OCI-LY1 (cell line): ENCODE measurements around the gene PCYT1A.

Experiments used
- H2AFZ ChIP-seq: fragments of 200-600 bp; sonication (generic), shearing (Covaris generic); 2 replicates; pipeline ENCODE4 v1.6.0; 2014; ENCODE audit warnings: antibody characterized with exemption, mild to moderate bottlenecking, low read length
- H3F3A ChIP-seq: fragments of 200-600 bp; sonication (generic), shearing (Covaris generic); 2 replicates; pipeline ENCODE4 v1.6.0; 2014; ENCODE audit warnings: mild to moderate bottlenecking, antibody characterized with exemption, low read length, moderate library complexity; ENCODE audit not compliant: insufficient read depth
- H3K27ac ChIP-seq: fragments of 200-600 bp; sonication (generic); 2 replicates; pipeline ENCODE4 v1.5.1; 2014; ENCODE audit warnings: low read length, mixed run types, mild to moderate bottlenecking, low read depth; ENCODE audit not compliant: poor library complexity, severe bottlenecking
- H3K27me3 ChIP-seq: fragments of 200-600 bp; sonication (generic); 2 replicates; pipeline ENCODE4 v1.6.0; 2014; ENCODE audit warnings: antibody characterized with exemption, mild to moderate bottlenecking, low read length, moderate library complexity; ENCODE audit not compliant: insufficient read depth
- H3K36me3 ChIP-seq: fragments of 200-600 bp; sonication (generic); 2 replicates; pipeline ENCODE4 v1.6.1; 2014; ENCODE audit warnings: mild to moderate bottlenecking, antibody characterized with exemption, low read length, moderate library complexity, mixed read lengths; ENCODE audit not compliant: insufficient read depth
- H3K4me1 ChIP-seq: fragments of 200-600 bp; sonication (generic); 2 replicates; pipeline ENCODE4 v1.5.1; 2014; ENCODE audit warnings: mild to moderate bottlenecking, low read length, moderate library complexity; ENCODE audit not compliant: insufficient read depth, severe bottlenecking
- H3K4me2 ChIP-seq: fragments of 200-600 bp; sonication (generic), shearing (Covaris generic); 2 replicates; pipeline ENCODE4 v1.6.1; 2014; ENCODE audit warnings: low read length
- H3K4me3 ChIP-seq: fragments of 200-600 bp; sonication (generic); 2 replicates; pipeline ENCODE4 v1.5.1; 2014; ENCODE audit warnings: low read length, low read depth, mild to moderate bottlenecking, mixed read lengths; ENCODE audit not compliant: poor library complexity, severe bottlenecking
- H3K79me2 ChIP-seq: fragments of 200-600 bp; shearing (Covaris generic); 2 replicates; pipeline ENCODE4 v1.6.1; 2016; ENCODE audit warnings: mixed run types, low read length, mixed read lengths; ENCODE audit not compliant: insufficient read depth
- H3K9ac ChIP-seq: fragments of 200-600 bp; sonication (generic), shearing (Covaris generic); 2 replicates; pipeline ENCODE4 v1.6.1; 2014; ENCODE audit warnings: mild to moderate bottlenecking, low read length, mixed read lengths
- H3K9me2 ChIP-seq: fragments of 200-600 bp; sonication (generic), shearing (Covaris generic); 2 replicates; pipeline ENCODE4 v1.6.1; 2014; ENCODE audit warnings: low read depth, mild to moderate bottlenecking, low read length, mixed read lengths
- H3K9me3 ChIP-seq: fragments of 200-600 bp; shearing (Covaris generic); 2 replicates; pipeline ENCODE4 v1.6.1; 2014; ENCODE audit warnings: low read length, mixed read lengths
- H4K20me1 ChIP-seq: fragments of 200-600 bp; sonication (generic), shearing (Covaris generic); 2 replicates; pipeline ENCODE4 v1.6.0; 2016; ENCODE audit warnings: mild to moderate bottlenecking, low read length; ENCODE audit not compliant: insufficient read depth
- EZH2 ChIP-seq: fragments of 200-600 bp; sonication (generic), shearing (Covaris generic); IDR thresholded peaks from 2 replicates; pipeline ENCODE4 v1.8.0; 2017; ENCODE audit warnings: borderline replicate concordance, mixed run types, mild to moderate bottlenecking, antibody characterized with exemption, low read length, moderate library complexity, mixed read lengths
- TF ChIP-seq, protein P1 (sequence below): fragments of 200-600 bp; sonication (generic), shearing (Covaris generic); IDR thresholded peaks from 2 replicates; pipeline ENCODE4 v1.5.1; 2017; ENCODE audit warnings: mild to moderate bottlenecking, antibody characterized with exemption, low read length, moderate library complexity, mixed read lengths

Gene PCYT1A

DNA sequence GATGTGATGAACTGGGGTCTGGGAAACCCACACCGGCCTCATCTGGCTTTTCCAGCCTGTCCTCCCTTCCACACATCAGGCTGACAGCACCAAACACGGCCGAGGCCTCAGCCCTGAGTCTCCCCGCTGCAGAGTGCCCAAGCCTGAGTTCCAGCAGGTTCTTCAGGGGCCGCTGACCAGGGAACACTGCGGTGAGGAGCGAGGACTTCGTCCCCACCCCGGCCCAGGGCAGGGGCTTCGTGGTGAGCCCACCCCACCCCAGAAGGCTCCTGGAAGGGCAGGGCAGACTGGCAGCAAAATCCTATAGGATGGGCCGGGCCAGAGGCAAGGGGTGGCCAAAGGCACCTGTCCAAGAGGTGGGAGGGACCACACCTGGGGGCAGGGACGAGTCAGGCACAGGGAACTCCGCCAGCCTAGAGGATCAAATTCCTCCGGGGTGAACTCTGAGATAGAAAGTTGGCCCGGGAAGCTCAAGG is 71.4 kb downstream of the PCYT1A start, which contains the start of gene SLC51A:
SLC51A (plus strand) TSS at position 446 of the 476 bp plus-strand sequence. CDS start 179 bp downstream, outside the sequence.
- TF ChIP-seq EZH2, result no peak
- TF ChIP-seq, protein P1, sequence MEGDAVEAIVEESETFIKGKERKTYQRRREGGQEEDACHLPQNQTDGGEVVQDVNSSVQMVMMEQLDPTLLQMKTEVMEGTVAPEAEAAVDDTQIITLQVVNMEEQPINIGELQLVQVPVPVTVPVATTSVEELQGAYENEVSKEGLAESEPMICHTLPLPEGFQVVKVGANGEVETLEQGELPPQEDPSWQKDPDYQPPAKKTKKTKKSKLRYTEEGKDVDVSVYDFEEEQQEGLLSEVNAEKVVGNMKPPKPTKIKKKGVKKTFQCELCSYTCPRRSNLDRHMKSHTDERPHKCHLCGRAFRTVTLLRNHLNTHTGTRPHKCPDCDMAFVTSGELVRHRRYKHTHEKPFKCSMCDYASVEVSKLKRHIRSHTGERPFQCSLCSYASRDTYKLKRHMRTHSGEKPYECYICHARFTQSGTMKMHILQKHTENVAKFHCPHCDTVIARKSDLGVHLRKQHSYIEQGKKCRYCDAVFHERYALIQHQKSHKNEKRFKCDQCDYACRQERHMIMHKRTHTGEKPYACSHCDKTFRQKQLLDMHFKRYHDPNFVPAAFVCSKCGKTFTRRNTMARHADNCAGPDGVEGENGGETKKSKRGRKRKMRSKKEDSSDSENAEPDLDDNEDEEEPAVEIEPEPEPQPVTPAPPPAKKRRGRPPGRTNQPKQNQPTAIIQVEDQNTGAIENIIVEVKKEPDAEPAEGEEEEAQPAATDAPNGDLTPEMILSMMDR, result no peak
- Histone ChIP-seq H3K4me2 (no peak within 1 kb of the TSS), H3K36me3 (no peaks in the 10 kb centered on the region), H3K4me3 (no peak within 1 kb of the TSS), H3K4me1 (peaks cover 12% of the 10 kb centered on the region), H3K9me3 (no peaks in the 10 kb centered on the region), H3K79me2 (no peaks in the 10 kb centered on the region), H2AFZ (no peak within 1 kb of the TSS), H3K9me2 (no peaks in the 10 kb centered on the region), H3K27ac (no peak within 1 kb of the TSS), H3F3A (no peaks in the 10 kb centered on the region), H4K20me1 (no peaks in the 10 kb centered on the region), H3K27me3 (no peaks in the 10 kb centered on the region; the same call in 1 of the 2 replicates), H3K9ac (no peak within 1 kb of the TSS)

DNA sequence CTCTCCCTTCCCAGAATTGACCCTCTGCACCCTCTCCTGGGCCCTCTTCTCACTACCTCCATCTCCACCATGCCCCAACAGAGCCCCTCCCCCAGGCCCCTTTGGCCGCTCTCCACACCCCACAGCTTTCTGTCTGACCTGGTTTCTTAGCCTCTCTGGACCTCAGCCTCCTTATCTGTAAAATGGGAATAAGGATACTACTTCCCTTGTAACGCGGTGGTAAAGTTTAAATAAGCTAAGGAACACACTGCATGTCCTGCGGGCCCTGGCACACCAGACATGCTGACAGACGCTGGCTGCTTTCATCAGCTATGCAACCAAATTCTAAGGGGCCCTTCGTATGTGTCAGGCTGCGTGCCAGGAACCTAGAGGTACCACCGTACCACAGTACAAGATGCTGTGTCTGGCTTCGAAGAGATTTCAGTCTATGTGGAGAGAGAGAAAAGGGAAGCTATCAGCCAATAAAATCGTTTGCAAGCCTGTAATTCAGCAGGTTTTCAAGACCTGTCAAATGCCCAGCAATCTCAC is 72.0 kb downstream of the PCYT1A start:
- Histone ChIP-seq H3K36me3 (no peaks in the 10 kb centered on the region), H3K4me3 (no peak overlapping the region), H3K79me2 (no peaks in the 10 kb centered on the region), H3K9ac (no peak overlapping the region), H3K4me1 (peaks cover 12% of the 10 kb centered on the region), H3K9me3 (no peaks in the 10 kb centered on the region), H3K27me3 (no peaks in the 10 kb centered on the region; the same call in 1 of the 2 replicates), H3K9me2 (no peaks in the 10 kb centered on the region), H3K4me2 (no peak overlapping the region), H4K20me1 (no peaks in the 10 kb centered on the region), H3F3A (no peaks in the 10 kb centered on the region), H3K27ac (no peak overlapping the region), H2AFZ (no peak overlapping the region)
- TF ChIP-seq, protein P1, result no peak
- no peak for TF ChIP-seq EZH2

DNA sequence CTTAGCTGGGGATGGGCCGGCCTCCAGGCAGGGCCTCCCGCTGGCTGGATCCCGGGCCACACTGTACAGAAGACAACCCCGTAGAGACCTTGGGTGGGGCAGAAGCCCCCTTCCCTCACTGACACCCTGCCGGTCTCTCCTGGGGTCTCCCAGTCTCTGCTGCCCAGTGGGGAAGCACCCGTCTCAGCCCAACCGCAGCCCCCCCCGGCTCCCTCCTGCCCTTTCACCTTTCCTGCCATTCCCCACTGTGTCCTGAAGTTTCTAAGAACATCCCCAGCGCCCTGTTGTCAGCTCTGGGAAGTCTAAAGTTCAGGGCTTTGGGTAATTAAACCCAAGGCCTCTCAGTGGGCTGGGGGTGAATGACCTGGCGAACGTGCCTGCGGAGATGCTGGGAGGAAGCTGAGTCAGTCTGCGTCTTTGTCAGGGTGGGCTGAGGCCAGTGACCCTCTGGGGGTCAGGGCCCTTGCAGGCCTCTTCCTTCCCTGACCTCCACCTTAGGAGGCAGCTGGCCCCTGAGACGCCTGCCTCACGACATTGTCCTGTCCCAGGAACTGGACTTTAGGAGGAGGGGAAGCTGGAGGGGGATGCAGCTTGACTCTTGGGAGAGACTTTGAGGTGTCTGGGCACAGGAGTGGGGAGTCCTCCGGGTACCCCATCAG is 72.6 kb downstream of the PCYT1A start:
- Histone ChIP-seq H3K4me1 (peaks cover 12% of the 10 kb centered on the region), H2AFZ (no peak overlapping the region), H3K27ac (no peak overlapping the region), H4K20me1 (no peaks in the 10 kb centered on the region), H3K79me2 (no peaks in the 10 kb centered on the region), H3K9ac (no peak overlapping the region), H3K4me2 (no peak overlapping the region), H3K4me3 (no peak overlapping the region), H3K9me3 (no peaks in the 10 kb centered on the region), H3K9me2 (no peaks in the 10 kb centered on the region), H3K27me3 (no peaks in the 10 kb centered on the region; the same call in 1 of the 2 replicates), H3K36me3 (no peaks in the 10 kb centered on the region), H3F3A (no peaks in the 10 kb centered on the region)
- TF ChIP-seq, protein P1, result no peak
- TF ChIP-seq EZH2, result no peak
